ENCODE results near the gene CYP26C1. TPM values are rescaled to one million over a fixed set of nuclear protein-coding genes. Genes with fewer than 3 reads are reported as not detected.
A peak's percentile ranks its signal among the peaks of the same experiment; 100 is the strongest.

Gene CYP26C1
- total and polyA plus RNA-seq, 4 donors: 0.21 to 0.23 TPM; not detected in 2

DNA sequence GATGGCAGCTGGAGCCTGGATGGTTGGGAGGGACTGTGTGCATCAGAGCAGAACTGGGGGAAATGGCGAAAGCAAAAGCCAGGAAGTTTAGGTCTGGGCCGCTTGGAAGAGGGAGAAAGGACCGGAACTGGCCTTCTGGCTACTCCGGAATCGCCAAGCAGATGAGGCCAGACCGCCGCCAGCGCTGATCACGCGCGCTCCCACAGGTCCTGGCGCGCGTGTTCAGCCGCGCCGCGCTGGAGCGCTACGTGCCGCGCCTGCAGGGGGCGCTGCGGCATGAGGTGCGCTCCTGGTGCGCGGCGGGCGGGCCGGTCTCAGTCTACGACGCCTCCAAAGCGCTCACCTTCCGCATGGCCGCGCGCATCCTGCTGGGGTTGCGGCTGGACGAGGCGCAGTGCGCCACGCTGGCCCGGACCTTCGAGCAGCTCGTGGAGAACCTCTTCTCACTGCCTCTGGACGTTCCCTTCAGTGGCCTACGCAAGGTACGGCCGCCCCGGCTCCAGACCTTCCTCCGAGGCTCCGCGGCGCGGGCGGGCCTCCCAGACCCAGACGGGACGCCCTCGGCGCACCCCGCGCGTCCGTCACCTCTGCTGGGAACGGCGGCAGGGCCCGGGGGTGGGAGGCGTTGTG, 2.0 kb downstream of the CYP26C1 start:
- Histone ChIP-seq H3K4me3 (ENCODE audit: low read length in 2 of 2) (no peak overlapping the region), H3K27me3 (ENCODE audit: control insufficient read depth in 1 of 2, insufficient read depth in 2 of 2, low read length in 1 of 2) (no peaks in the 10 kb centered on the region), H3K27ac (ENCODE audit: low read depth in 1 of 2, low read length in 2 of 2) (no peak overlapping the region), H3K9me3 (ENCODE audit: control insufficient read depth, low read length) (no peaks in the 10 kb centered on the region), H3K36me3 (ENCODE audit: control insufficient read depth in 1 of 2, insufficient read depth in 2 of 2, low read length in 1 of 2) (no peaks in the 10 kb centered on the region), H3K4me1 (ENCODE audit: control insufficient read depth in 1 of 2, insufficient read depth in 2 of 2, low read length in 2 of 2) (no peaks in the 10 kb centered on the region)
- ATAC-seq (ENCODE audit: low FRiP score) (peak; percentile 12), DNase-seq (peak in 1 of 2 donors; percentile 80)
- 1 to 2% methylated on average over 59 to 68 of the region's 68 CpGs for WGBS, 2 donors
- intact Hi-C loops (cut with DNase I): no loop called here

DNA sequence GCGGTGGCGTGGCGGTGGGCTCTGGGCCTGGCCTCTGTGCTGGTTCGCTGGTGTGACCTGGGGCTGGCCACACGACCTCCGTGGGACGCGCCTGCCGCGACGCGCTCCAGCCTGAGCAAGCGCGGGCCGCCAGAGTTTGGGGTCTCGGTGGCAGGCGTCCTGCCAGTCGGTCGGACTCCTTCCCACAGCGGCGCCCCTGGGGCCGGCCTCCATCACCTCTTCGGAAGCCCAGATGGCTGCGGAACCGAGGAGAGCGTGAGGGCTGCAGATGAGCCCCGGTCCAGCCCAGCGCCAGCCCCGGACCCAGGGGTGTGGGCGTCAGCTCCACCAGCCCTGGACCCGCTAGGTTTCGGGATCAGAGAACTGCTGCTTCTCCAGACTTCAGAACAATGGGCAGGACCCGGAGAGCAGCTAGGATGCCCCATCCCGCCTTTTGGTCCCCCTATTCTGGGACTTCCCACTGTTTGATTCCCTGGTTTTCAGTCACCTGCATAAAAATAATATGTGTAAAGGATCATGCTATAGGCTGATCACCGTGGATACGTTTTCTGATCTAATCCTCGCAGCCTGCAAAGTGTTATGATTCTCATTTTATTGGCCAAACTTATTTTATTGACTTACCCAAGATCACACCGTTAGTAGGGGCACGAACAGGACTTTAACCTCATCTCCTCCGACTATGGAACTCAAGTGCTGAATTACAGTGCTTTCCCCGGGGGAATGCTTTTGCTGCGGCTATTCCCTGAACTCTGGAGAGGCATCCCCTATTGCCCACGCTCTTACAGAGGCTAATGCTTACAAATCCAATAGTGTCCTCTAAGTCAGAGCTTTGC, 2.8 kb downstream of the CYP26C1 start:
- intact Hi-C loops (cut with DNase I): no loop called here
- Histone ChIP-seq H3K4me1 (ENCODE audit: control insufficient read depth in 1 of 2, insufficient read depth in 2 of 2, low read length in 2 of 2) (no peaks in the 10 kb centered on the region), H3K4me3 (ENCODE audit: low read length in 2 of 2) (no peak overlapping the region), H3K27ac (ENCODE audit: low read depth in 1 of 2, low read length in 2 of 2) (no peak overlapping the region), H3K27me3 (ENCODE audit: control insufficient read depth in 1 of 2, insufficient read depth in 2 of 2, low read length in 1 of 2) (no peaks in the 10 kb centered on the region), H3K9me3 (ENCODE audit: control insufficient read depth, low read length) (no peaks in the 10 kb centered on the region), H3K36me3 (ENCODE audit: control insufficient read depth in 1 of 2, insufficient read depth in 2 of 2, low read length in 1 of 2) (no peaks in the 10 kb centered on the region)
- no peak for ATAC-seq (ENCODE audit: low FRiP score)
- no peak for DNase-seq
- 18 to 20% methylated on average over 43 of the region's 43 CpGs for WGBS, 2 donors

DNA sequence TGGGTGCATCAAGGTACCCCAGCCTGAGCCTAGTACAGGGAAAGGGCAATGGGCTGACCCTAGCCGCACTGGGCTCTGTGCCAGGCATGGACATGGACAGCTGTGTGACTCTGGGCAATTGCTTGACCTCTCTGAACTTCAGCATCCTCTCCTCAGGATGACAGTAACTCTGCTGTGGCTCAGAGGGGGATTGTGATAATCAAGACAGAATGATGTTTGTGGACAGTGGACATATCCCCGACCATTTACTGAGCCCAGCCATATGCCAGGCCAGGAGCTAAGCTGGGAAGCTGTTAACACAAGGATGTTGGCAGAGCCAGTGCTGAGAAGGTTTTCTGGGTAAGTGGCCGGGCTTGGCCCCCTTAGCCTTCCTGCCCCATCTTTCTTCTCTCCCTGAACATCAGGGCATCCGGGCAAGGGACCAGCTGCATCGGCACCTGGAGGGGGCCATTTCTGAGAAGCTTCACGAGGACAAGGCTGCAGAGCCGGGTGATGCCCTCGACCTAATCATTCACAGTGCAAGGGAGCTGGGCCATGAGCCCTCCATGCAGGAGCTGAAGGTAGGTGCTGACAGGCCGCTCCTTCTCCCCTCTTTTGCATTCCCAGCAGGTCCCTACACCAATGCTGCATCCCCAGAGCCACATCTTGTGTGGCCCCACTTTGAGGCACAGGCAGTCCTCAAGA, 3.5 kb downstream of the CYP26C1 start:
- DNase-seq (no peak), ATAC-seq (ENCODE audit: low FRiP score) (no peak)
- Histone ChIP-seq H3K36me3 (ENCODE audit: control insufficient read depth in 1 of 2, insufficient read depth in 2 of 2, low read length in 1 of 2) (no peaks in the 10 kb centered on the region), H3K27ac (ENCODE audit: low read depth in 1 of 2, low read length in 2 of 2) (no peak overlapping the region), H3K4me1 (ENCODE audit: control insufficient read depth in 1 of 2, insufficient read depth in 2 of 2, low read length in 2 of 2) (no peaks in the 10 kb centered on the region), H3K27me3 (ENCODE audit: control insufficient read depth in 1 of 2, insufficient read depth in 2 of 2, low read length in 1 of 2) (no peaks in the 10 kb centered on the region), H3K4me3 (ENCODE audit: low read length in 2 of 2) (no peak overlapping the region), H3K9me3 (ENCODE audit: control insufficient read depth, low read length) (no peaks in the 10 kb centered on the region)
- intact Hi-C loops (cut with DNase I): no loop called here
- 85 to 87% methylated on average over 9 of the region's 9 CpGs for WGBS, 2 donors

GRCh38 chr10:93064874-93065660, 4.5 kb downstream of the CYP26C1 start:
- no peaks in the 10 kb centered on the region for H3K36me3 ChIP-seq (ENCODE audit: control insufficient read depth in 1 of 2, insufficient read depth in 2 of 2, low read length in 1 of 2)
- no peak overlapping the region for H3K27ac ChIP-seq (ENCODE audit: low read depth in 1 of 2, low read length in 2 of 2)
- no peak overlapping the region for H3K4me3 ChIP-seq (ENCODE audit: low read length in 2 of 2)
- no peaks in the 10 kb centered on the region for H3K4me1 ChIP-seq (ENCODE audit: control insufficient read depth in 1 of 2, insufficient read depth in 2 of 2, low read length in 2 of 2)
- H3K9me3 ChIP-seq (ENCODE audit: control insufficient read depth, low read length): no peaks in the 10 kb centered on the region
- ATAC-seq (ENCODE audit: low FRiP score) (no peak), DNase-seq (no peak)
- no peaks in the 10 kb centered on the region for H3K27me3 ChIP-seq (ENCODE audit: control insufficient read depth in 1 of 2, insufficient read depth in 2 of 2, low read length in 1 of 2)
- WGBS, 2 donors: 86 to 89% methylated on average over 12 of the region's 12 CpGs
- intact Hi-C loops (cut with DNase I): no loop called here

- DNase-seq: no peak
- Histone ChIP-seq H3K27me3 (ENCODE audit: control insufficient read depth in 1 of 2, insufficient read depth in 2 of 2, low read length in 1 of 2) (no peaks in the 10 kb centered on the region), H3K36me3 (ENCODE audit: control insufficient read depth in 1 of 2, insufficient read depth in 2 of 2, low read length in 1 of 2) (no peaks in the 10 kb centered on the region), H3K9me3 (ENCODE audit: control insufficient read depth, low read length) (no peaks in the 10 kb centered on the region), H3K27ac (ENCODE audit: low read depth in 1 of 2, low read length in 2 of 2) (no peak overlapping the region), H3K4me1 (ENCODE audit: control insufficient read depth in 1 of 2, insufficient read depth in 2 of 2, low read length in 2 of 2) (no peaks in the 10 kb centered on the region), H3K4me3 (ENCODE audit: low read length in 2 of 2) (no peak overlapping the region)
- intact Hi-C loops (cut with DNase I): no loop called here
- WGBS, 2 donors: 7 to 8% methylated on average over 81 of the region's 81 CpGs
- ATAC-seq (ENCODE audit: low FRiP score): no peak
Measured at GRCh38 chr10:93065675-93066543, 5.3 kb downstream of the CYP26C1 start.

GRCh38 chr10:93066544-93066913, 5.9 kb downstream of the CYP26C1 start:
- ATAC-seq (ENCODE audit: low FRiP score): no peak
- 9 to 19% methylated on average over 11 of the region's 11 CpGs for WGBS, 2 donors
- no peak for DNase-seq
- no peaks in the 10 kb centered on the region for H3K27me3 ChIP-seq (ENCODE audit: control insufficient read depth in 1 of 2, insufficient read depth in 2 of 2, low read length in 1 of 2)
- no peak overlapping the region for H3K27ac ChIP-seq (ENCODE audit: low read depth in 1 of 2, low read length in 2 of 2)
- no peak overlapping the region for H3K4me3 ChIP-seq (ENCODE audit: low read length in 2 of 2)
- intact Hi-C loops (cut with DNase I): no loop called here
- H3K9me3 ChIP-seq (ENCODE audit: control insufficient read depth, low read length): no peaks in the 10 kb centered on the region
- no peaks in the 10 kb centered on the region for H3K36me3 ChIP-seq (ENCODE audit: control insufficient read depth in 1 of 2, insufficient read depth in 2 of 2, low read length in 1 of 2)
- no peaks in the 10 kb centered on the region for H3K4me1 ChIP-seq (ENCODE audit: control insufficient read depth in 1 of 2, insufficient read depth in 2 of 2, low read length in 2 of 2)

DNA sequence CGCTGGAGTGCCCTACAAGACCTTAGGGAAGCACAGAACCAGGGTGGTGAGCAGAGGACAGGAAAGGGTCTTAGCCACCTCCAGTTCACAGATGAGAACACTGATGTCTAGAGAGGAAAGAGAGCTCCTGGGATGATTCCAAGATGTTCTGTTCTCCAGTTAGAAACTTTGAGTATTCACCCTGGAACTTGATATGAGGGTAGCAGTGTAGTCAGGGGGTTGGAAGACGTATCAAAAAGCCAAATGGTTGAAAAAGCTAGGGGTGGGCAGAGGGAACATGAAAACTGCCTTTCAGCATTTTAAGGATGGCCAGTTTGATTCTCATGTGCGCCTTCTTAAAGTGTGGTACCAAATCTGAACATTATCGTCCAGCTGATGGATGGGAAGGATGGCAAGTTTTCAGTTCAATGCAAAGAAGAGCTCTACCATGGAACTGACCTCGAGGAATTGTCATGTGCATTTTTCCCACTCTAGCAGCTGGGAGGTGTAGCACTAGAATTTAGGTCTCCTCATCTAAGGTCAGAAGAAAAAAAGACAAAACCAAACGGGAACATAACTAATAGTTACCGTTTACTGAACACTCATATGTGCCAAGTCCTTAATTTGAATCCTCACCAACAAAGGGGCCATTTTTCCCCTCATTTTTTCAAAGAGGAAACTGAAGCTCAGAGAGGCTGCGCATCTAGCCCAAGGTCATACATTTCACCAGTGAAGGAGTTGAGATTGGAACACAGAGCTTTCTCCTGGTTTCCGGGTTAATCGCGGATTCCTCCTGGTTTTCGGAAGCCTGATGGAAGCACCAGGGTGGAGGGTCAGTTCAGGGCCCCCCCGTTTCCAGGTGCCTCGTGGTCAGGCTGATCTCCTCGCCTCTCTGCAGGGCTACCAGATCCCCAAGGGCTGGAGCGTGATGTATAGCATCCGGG, 7.1 kb downstream of the CYP26C1 start:
- intact Hi-C loops (cut with DNase I): no loop called here
- ATAC-seq (ENCODE audit: low FRiP score) (no peak), DNase-seq (no peak)
- H3K27me3 ChIP-seq (ENCODE audit: control insufficient read depth in 1 of 2, insufficient read depth in 2 of 2, low read length in 1 of 2): no peaks in the 10 kb centered on the region
- no peak overlapping the region for H3K4me3 ChIP-seq (ENCODE audit: low read length in 2 of 2)
- WGBS, 2 donors: 11 to 15% methylated on average over 17 of the region's 17 CpGs
- no peak overlapping the region for H3K27ac ChIP-seq (ENCODE audit: low read depth in 1 of 2, low read length in 2 of 2)
- no peaks in the 10 kb centered on the region for H3K36me3 ChIP-seq (ENCODE audit: control insufficient read depth in 1 of 2, insufficient read depth in 2 of 2, low read length in 1 of 2)
- H3K9me3 ChIP-seq (ENCODE audit: control insufficient read depth, low read length): no peaks in the 10 kb centered on the region
- no peaks in the 10 kb centered on the region for H3K4me1 ChIP-seq (ENCODE audit: control insufficient read depth in 1 of 2, insufficient read depth in 2 of 2, low read length in 2 of 2)

Measured in aorta (tissue), 5 donors.